SIG-M5 (cell line): ENCODE measurements around the gene RHBDF1.

ENCODE experiments used
- DNase-seq: peaks from one replicate; lab custom pipeline; 2025; lab: John Stamatoyannopoulos, UW

RHBDF1 gene, protein sequence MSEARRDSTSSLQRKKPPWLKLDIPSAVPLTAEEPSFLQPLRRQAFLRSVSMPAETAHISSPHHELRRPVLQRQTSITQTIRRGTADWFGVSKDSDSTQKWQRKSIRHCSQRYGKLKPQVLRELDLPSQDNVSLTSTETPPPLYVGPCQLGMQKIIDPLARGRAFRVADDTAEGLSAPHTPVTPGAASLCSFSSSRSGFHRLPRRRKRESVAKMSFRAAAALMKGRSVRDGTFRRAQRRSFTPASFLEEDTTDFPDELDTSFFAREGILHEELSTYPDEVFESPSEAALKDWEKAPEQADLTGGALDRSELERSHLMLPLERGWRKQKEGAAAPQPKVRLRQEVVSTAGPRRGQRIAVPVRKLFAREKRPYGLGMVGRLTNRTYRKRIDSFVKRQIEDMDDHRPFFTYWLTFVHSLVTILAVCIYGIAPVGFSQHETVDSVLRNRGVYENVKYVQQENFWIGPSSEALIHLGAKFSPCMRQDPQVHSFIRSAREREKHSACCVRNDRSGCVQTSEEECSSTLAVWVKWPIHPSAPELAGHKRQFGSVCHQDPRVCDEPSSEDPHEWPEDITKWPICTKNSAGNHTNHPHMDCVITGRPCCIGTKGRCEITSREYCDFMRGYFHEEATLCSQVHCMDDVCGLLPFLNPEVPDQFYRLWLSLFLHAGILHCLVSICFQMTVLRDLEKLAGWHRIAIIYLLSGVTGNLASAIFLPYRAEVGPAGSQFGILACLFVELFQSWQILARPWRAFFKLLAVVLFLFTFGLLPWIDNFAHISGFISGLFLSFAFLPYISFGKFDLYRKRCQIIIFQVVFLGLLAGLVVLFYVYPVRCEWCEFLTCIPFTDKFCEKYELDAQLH

DNA sequence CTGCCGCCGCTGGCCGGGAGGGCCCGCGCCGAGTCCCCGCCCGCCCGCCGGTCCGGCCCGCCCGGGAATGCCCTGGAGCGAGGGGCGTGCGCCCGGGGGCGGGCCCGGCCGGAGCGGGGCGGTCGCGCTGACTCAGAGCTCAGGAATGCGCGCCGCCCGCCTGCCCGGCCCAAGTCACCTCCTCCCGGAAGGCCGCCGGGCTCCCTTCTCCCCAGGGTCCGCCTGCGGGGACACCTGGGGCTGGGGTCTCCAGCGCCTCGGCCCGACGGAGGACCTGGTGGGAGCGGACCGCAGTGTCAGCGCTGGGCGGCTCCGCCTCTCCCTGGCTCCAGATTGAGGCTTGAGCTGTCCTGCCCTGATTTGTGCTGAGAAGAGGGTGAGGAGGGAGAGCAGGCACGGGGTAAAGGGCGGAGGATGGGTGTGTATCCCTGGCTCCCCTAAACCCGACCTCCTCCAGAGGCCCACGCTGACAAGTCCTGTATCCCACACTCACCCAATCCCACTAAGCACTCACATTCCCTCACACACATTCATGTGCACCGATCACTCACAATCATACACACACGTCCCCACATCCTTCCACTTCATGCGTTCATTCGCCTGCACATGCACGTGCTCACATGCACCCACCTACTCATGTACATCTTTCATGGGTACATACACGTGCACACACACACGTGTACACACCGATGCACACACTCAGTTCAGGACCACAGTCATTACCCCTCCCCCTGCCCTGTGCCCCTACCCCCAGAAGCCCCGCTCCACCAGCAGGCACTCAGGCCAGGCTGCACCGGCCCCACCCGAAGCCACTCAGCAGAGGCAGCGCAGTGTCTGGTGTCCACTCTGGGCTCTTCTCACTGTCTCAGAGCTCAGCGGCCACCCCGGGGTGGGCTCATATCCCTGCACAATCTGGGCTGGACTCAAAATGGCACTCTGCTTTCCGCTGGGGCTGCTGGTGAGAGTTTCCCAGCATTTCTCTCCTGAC lies at the start of gene RHBDF1:
TSS of gene RHBDF1 (minus strand) at position 71 of the 988 bp plus-strand sequence. CDS start 7,616 bp downstream, outside the sequence.
- no peak for DNase-seq

DNA sequence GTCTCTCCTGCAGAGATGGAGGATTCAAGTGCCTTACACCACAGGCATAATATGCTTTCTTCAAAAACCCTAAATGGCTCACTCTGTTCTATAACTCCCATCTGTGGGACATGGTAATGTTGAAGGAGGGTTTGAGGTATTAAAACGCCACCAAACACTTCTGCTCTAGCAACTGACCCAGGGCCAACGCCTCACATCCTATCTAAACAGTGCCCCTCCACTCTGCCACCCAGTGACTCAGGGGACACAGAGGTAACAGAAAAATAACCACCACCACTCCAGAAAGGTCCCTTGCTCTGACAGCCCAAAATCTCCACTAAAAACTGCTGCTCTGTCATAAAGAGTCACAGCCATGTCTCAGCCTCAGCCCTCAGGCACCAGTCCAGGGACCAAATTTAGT lies 48.3 kb upstream of the RHBDF1 start:
- DNase-seq: no peak

DNA sequence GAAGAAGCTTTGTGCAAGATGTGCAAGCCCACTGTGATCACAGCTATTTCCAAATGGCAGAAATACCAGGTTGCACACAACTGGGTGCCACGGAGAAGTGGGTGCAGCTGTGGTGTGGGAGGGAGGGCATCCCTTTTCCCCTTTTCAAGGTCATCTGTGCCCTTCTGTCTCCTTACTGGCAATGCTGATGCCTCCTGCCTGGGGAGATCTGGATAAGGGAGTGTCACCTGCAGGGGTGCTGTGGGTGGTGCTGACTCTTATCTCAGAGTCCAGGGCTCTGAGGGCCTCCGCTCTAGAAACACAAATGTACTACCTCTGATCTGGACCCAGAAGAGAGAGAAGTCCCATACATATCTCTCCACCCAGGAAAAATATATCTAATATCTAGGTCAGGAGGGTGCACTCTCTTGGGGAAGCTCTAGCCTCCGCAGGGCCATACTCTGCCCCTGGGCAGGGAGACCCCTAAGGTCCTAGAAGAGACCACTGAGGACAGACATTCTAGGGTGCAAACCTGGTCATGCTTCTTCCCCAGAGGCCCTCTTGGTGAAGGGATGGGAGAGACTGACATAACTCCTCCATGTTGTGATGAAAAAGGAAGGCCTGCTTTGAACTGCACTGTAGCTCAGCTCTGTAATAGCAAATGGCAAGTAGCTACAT lies 47.5 kb upstream of the RHBDF1 start:
- DNase-seq: no peak

DNA sequence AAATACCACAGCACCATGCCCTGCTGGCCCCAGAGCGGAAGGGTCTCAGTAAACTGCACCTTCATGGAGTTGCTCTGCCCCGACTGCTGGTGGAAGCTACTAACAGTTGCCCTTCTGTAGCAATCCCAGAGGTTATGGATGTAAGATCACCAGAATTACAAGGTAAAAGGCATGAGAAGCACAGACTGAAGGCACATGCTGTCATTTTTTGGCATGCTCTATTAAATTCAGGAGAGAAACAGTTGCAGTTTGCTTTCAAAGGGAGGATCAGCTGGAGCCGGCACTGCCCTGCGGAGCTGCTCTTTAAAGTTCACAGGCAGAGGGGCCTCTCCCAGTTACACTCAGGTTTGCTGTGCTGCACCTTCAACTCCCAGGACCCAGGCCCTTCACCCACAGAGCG lies 46.9 kb upstream of the RHBDF1 start:
- DNase-seq: no peak

DNA sequence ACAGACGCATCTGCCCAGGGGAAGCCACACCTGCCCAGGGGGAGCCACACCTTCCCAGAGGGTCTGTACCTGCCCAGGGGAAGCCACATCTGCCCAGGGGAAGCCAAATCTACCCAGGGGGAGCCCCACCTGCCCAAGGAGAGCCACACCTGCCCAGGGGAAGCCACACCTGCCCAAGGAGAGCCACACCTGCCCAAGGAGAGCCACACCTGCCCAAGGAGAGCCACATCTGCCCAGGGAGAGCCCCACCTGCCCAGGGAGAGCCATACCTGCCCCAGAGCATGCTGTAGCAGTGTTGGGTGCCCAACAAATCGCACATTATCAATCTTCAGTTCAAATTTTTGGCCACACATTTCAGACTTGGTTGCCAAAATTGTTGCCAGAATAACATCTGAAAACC lies 46.4 kb upstream of the RHBDF1 start:
- no peak for DNase-seq

DNA sequence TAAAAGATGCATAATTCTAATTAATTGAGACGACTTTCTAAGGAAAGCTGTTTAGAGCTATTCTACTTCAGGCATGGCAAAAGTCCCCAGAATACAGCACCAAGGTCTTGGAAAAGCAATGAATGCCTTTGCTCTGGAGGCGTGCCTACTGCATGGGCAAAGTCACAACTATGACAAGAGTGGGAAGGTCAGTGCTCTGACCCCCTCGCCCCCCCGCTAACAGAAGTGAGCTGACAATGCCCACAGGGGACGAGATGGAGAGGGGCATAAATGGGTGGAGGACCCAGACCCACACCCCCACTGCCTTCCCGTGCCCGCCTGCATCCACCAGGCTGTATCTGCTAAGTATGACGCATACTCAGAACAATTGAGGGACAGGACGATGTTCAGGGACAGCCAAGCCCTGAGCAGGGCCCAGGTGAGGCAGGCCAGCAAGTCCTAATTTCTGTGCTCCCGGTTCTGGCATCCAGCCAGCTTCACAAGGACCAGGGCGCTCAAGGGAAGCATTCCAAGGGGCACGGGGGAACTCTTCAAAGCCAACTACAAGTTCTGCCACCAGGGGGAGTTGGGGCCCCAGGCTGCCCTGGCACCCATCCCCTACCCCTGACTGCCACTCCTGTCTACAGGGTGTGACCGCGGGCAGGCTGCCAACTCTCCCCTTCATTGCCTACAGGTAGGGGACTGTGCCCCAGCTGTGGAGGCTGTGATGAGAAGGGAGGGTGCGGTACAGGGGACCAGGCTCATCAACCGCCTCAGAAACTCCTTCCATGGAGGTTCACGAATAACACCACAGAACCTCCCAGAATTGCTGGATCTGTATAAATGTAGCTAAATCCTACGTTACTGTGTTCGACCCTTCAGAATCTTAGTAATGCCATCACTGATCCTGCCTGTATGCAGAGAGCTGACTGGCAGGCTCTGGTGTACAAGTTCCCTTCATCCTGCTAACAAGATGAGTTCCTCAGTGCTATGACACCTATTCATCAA lies 45.2 kb upstream of the RHBDF1 start:
- no peak for DNase-seq

DNA sequence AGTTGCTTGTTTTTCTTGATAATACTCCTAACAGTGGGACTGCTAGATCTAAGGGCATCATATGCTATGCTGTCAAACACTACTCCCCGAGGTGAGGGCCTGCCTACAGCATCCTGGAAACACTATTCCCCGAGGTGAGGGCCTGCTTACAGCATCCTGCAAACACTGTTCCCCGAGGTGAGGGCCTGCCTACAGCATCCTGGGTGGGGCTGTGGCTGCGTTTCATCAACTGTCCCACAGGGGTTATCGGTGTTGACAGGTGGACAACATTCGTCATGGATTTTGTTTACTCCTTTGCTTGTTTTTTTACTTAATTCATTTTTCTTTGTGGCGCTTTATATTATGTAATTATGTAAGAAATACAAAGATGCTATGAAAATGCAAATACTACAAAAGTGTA lies 43.6 kb upstream of the RHBDF1 start:
- DNase-seq: no peak

DNA sequence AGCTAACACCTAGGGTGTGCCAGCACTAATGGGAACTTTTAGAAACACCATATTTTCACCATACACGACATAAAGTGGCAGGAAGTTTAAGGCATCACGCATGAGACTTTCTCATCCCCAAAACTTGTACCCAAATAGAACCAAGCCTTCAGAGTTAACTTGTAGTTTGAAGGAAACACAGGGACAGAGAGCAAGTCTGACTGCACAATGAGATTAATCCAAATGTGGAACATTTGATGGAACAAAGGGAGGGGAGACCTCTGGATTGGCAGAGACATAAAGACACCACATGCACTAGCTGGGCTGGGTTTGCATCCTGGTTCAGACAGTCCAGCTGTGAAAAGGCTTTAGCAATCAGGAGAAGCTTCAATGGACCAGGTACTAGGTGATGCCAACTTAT lies 41.9 kb upstream of the RHBDF1 start:
- DNase-seq: no peak

DNA sequence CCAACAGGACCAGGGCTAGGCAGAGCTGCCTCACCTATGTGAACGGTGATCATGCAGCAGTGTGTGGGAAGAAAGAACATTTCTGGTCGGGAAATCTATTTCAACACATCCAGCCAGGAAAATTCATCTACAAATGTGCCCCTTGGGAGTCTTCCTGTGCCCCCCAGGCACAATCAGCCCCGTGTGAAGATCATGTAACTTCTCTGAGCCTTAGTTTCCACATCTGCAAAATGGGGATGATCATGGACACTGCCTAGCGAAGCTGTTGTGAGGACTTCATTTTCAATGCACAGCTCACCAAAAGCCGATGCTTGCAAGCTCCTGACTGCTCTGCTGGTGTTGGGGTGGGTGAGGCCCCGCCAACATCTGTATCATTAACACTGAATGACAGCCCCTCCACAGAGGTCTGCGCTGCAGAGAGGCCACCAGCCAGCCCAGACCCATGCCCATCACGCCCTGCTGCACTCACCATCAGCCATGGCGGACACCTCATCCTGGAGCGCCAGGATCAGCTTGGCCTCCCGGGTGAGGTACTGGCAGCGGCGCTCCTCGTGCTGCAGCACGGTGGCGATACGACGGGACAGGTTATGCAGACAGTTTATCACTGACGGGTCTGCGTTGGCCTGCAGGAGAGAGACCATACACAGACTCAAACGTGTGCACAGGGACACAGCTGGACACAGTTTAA lies 39.9 kb upstream of the RHBDF1 start:
- no peak for DNase-seq

DNA sequence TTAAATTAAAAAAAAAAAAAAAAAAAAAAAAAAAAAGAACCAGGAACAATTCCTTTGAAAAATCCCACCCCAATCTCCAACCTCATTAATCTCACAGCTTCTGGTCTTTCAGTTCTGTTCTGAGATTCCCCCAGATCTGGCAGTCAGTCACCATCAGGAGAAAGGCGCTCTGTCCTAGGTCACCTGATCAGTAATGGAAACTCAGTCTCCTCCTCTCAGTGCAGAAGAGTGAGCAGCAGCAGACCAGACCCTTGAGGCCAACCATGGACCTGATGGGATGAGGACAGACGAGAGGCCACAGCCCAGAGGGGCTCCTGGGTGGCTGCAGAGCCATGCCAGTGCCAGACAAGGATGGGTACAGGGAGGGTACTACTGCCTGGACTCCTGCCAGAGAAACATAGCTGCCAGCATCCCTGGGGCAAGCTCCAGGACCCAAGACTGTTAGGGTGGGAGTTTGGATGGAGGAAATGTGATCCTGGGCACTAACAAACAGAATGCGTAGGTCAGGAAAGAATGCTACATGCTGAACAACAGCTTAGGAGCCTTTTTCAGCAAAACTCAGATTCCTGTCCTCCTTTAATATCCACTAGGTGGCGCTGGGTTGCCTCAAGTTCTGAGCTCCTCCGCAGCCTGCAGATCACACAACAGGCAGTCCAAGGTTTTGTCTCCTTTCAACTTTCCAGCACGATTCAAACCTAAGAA lies 34.3 kb upstream of the RHBDF1 start:
- no peak for DNase-seq

DNA sequence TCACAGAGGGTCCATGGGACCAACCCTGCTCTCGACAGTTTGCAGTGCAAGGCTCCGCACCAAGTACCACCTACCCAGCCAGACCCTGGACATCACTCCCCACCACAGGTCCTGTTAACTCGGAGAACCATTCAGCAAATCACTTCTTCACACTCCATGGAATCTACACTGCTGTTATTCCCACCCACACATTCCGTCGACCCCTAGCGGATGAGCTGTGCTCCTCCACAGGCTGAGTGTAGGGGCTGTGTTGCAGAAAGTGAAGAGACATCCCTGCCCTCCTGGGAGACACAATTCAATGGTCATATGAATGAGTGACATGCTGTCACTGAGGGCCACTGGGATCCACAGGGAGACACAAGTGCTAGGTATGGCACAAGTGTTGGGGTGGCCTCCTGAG lies 33.1 kb upstream of the RHBDF1 start:
- DNase-seq: no peak

DNA sequence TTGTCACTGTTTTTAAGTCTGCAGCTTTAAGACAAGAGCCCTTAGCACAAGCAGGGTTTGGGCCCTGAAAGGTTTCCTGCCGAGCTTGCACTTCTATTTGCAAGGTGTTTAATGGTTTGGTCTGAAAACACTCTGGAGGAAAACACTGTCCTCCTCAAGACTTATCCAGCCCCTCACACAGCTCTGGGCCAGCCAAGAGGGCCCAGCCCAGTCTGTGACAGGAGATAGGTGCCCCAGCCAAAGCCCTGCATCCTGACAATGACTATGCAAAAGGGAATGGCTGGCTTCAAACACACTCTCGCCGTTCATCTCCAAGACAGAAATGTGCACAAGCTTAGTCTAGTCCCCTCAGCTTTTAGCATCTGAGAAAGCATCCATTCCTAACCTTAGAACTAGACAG lies 32.5 kb upstream of the RHBDF1 start:
- DNase-seq: no peak

DNA sequence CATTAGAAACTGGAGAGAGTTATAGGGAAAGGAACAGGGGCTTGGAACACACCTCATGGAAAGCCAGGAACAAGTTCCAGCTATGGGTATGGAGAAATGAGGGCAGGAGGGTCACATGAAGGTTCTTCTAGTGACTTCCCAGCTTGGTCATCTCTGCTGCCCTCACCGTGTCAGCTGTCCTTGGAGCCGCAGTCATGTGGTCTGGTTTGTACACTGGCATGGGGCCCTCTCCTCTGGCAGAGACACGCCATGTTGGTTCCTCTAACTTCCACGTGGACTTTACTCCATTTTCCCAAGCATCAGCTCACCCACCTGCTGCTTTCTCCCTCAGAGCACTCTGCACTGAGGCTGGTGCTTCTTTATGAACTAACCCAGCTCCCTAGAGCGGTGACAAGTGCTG lies 31.9 kb upstream of the RHBDF1 start:
- DNase-seq: no peak

DNA sequence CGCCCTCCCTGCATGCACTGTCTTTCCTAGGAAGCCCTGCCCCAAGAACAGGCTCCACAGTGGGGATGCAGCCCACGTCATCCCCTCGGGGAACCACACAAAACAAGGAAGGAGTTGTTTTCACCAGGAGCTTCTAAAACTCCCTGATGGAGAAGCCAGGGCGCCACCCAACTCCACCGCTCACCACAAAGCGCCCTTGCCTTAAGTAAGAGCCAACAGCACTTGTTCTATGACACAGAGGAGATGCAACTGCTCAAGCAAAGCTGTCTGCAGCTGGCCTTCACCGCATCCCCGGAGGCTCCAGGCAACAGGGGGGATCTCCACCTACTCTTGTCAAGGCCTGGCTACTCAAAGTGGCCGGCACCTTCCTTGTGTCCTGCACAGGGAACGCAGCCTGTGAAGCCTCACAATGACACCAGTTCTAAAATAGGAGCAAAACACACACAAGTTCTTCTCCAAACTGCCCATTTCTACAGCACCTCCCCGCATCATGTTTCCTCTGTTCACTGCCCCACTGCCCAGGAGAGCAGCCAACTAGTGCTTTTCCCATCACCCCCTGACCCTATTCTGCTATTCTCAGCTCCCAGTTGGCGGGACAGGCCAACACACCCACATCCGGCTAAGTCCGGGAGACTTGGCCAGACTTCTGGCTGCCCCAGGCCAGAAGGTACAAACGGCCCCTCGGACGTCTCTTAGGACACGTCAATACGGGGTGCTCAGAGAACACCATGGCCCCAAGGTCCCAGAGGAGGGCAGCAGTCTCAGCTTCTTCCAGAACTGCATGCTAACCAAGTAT lies 29.8 kb upstream of the RHBDF1 start:
- no peak for DNase-seq

DNA sequence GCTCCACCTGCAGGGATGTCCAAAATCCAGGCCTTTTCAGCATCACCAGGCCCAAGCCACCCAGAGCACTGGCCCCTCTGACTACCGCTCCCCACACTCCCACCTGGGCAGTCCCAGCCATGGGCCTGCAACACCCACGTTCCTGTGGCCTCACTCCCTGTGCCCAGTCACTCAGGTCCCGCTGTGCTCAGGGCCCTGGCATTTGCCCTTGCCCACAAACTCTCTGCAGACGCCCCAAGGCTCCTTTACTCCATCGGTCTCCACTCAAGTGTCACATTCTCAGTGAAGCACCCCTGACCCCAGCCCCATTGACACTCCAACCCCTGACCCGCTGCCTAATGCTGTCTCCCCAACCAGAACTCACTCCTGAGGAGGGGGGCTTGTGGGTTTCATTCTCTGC lies 29.2 kb upstream of the RHBDF1 start:
- DNase-seq: no peak

DNA sequence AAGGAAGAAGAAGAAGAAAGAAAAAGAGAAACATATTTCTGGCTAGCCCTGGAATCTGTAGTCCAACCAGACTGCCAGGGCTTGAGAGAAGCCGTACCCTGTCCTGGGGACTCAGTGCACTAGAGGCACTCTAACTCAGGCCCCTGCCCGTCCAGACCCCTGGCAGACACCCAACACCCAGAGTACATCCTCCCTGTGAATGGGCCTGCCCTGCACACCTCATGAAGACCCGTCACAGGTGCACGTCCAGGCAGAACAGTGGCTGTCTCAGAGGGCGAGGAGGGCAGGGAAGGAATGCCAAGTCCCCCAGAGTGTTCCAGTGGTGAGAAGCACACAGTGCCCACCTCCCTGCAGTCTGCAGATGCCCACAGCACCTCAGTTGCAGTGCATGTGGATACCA lies 28.6 kb upstream of the RHBDF1 start:
- DNase-seq: no peak

DNA sequence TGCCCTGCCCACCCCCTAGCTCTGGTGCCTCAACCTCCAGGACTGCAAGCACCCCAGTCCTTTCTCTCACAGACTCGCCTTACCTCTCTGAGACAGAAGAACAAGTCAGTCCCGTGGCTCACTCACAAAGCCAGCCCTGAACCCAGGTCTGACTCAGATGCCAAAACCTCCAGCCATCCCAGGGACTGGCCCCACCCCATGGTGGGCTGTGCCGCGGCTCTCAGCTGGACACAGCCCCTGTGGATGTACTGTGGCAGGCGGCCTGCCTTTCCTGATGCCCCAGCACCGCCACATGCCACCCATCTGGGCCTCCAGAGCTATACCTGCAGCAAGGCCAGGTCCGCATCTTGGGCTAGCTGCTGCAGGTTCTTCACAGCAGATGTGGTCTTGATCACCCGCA lies 25.4 kb upstream of the RHBDF1 start:
- DNase-seq: no peak

DNA sequence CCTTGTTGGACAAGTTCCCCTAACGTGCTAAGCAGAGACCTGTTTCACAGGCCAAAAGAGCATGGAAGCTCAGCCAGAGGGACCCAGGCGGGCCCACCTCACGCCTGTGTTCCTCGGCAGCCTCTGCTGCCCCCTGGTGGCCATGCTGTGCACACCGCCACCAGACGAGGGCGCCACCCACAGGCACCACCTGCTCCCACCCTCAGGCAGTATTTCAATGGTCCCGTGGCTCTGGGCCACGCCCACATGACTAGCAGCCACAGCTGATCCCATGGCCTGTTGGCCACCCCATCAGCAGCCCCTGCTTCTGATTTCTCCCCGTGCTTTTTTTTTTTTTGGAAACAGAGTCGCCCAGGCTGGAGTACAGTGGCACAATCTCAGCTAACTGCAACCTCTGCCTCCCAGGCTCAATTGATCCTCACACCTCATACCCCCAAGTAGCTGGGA lies 24.5 kb upstream of the RHBDF1 start:
- no peak for DNase-seq
